Measurements from ENCODE around the gene SLC22A25. TPM values are rescaled to one million over a fixed set of nuclear protein-coding genes. Genes with fewer than 3 reads are reported as not detected.
A peak's percentile ranks its signal among the peaks of the same experiment; 100 is the strongest.

Gene SLC22A25
- total RNA-seq, 1 donor from 2014 or later: not detected

- peaks cover 4% of the 10 kb centered on the region for H3K36me3 Mint-ChIP-seq (ENCODE audit: low read depth)
- peaks cover 8% of the 10 kb centered on the region for H3K9me3 Mint-ChIP-seq
- H3K27me3 Mint-ChIP-seq (ENCODE audit: low read depth): peaks cover 42% of the 10 kb centered on the region
- DNase-seq (ENCODE audit: low read depth, low spot score): no peak
- no peak overlapping the region for H3K4me3 Mint-ChIP-seq
- TF ChIP-seq CTCF (conservative IDR thresholded peaks at IDR 0.05): no peak
- H3K4me1 Mint-ChIP-seq: peaks cover 9% of the 10 kb centered on the region
- no peak overlapping the region for H3K27ac Mint-ChIP-seq (ENCODE audit: unreplicated experiment)
These were observed 13.6 kb downstream of the SLC22A25 start for GRCh38 chr11:63229815-63230214.

GRCh38 chr11:63227521-63228107, 15.8 kb downstream of the SLC22A25 start:
- Mint-ChIP-seq H3K4me1 (peaks cover 9% of the 10 kb centered on the region), H3K4me3 (no peak overlapping the region), H3K9me3 (peaks cover 4% of the 10 kb centered on the region), H3K27me3 (ENCODE audit: low read depth) (peaks cover 41% of the 10 kb centered on the region), H3K27ac (ENCODE audit: unreplicated experiment) (no peak overlapping the region), H3K36me3 (ENCODE audit: low read depth) (no peaks in the 10 kb centered on the region)
- no peak for TF ChIP-seq CTCF (conservative IDR thresholded peaks at IDR 0.05)
- DNase-seq (ENCODE audit: low read depth, low spot score): no peak

- TF ChIP-seq CTCF (conservative IDR thresholded peaks at IDR 0.05): no peak
- H3K9me3 Mint-ChIP-seq: no peaks in the 10 kb centered on the region
- H3K4me1 Mint-ChIP-seq: peaks cover 9% of the 10 kb centered on the region
- H3K27ac Mint-ChIP-seq (ENCODE audit: unreplicated experiment): no peak overlapping the region
- no peaks in the 10 kb centered on the region for H3K36me3 Mint-ChIP-seq (ENCODE audit: low read depth)
- no peak overlapping the region for H3K4me3 Mint-ChIP-seq
- no peak for DNase-seq (ENCODE audit: low read depth, low spot score)
- peaks cover 44% of the 10 kb centered on the region for H3K27me3 Mint-ChIP-seq (ENCODE audit: low read depth)
These were observed 16.8 kb downstream of the SLC22A25 start for GRCh38 chr11:63226488-63227114.

- H3K27me3 Mint-ChIP-seq (ENCODE audit: low read depth): peaks cover 60% of the 10 kb centered on the region
- no peaks in the 10 kb centered on the region for H3K36me3 Mint-ChIP-seq (ENCODE audit: low read depth)
- TF ChIP-seq CTCF (conservative IDR thresholded peaks at IDR 0.05): no peak
- H3K4me3 Mint-ChIP-seq: no peak overlapping the region
- H3K4me1 Mint-ChIP-seq: no peaks in the 10 kb centered on the region
- no peak overlapping the region for H3K27ac Mint-ChIP-seq (ENCODE audit: unreplicated experiment)
- no peaks in the 10 kb centered on the region for H3K9me3 Mint-ChIP-seq
- no peak for DNase-seq (ENCODE audit: low read depth, low spot score)
These were observed 29.3 kb downstream of the SLC22A25 start for GRCh38 chr11:63214093-63214492.

- peaks cover 59% of the 10 kb centered on the region for H3K27me3 Mint-ChIP-seq (ENCODE audit: low read depth)
- peaks cover 5% of the 10 kb centered on the region for H3K9me3 Mint-ChIP-seq
- no peak overlapping the region for H3K4me3 Mint-ChIP-seq
- H3K36me3 Mint-ChIP-seq (ENCODE audit: low read depth): peaks cover 3% of the 10 kb centered on the region
- no peaks in the 10 kb centered on the region for H3K4me1 Mint-ChIP-seq
- peak; percentile 20 for DNase-seq (ENCODE audit: low read depth, low spot score)
- peak; percentile 72 for TF ChIP-seq CTCF (conservative IDR thresholded peaks at IDR 0.05)
- no peak overlapping the region for H3K27ac Mint-ChIP-seq (ENCODE audit: unreplicated experiment)
These were observed 30.7 kb downstream of the SLC22A25 start for GRCh38 chr11:63212742-63213141.
